Spleen (tissue), 11 donors: ENCODE results near the gene DAD1. TPM values are rescaled to one million over a fixed set of nuclear protein-coding genes. Genes with fewer than 3 reads are reported as not detected.

Experiments used
- DNase-seq: peaks from one replicate; pipeline ENCODE4 v3.0.0-alpha.2; 2020
- H3K27ac ChIP-seq, 8 donors: fragments of 200-600 bp; sonication (generic) in 7 of 8; 1 replicate in 4 of 8; 2 replicates in 4 of 8; pipeline versions ENCODE4 v1.5.0 to v1.8.0; 2016 to 2021; ENCODE audit warnings: inconsistent platforms in 4 of 8, mild to moderate bottlenecking in 4 of 8, moderate library complexity in 1 of 8
- H3K27me3 ChIP-seq, 7 donors: fragments of 200-600 bp; sonication (generic) in 6 of 7; replicated peaks in 1 of 7; 1 replicate in 4 of 7; 2 replicates in 3 of 7; pipeline versions ENCODE4 v1.5.0 to v1.8.0; 2016 to 2021; ENCODE audit warnings: inconsistent platforms in 3 of 7, mild to moderate bottlenecking in 1 of 7
- H3K36me3 ChIP-seq, 6 donors: fragments of 200-600 bp; sonication (generic) in 5 of 6; 1 replicate in 4 of 6; 2 replicates in 2 of 6; pipeline versions ENCODE4 v1.5.0 to v1.8.0; 2016 to 2021; ENCODE audit warnings: inconsistent platforms in 2 of 6
- H3K4me1 ChIP-seq, 6 donors: fragments of 200-600 bp; sonication (generic) in 5 of 6; 1 replicate in 3 of 6; 2 replicates in 3 of 6; pipeline versions ENCODE4 v1.5.0 to v1.8.0; 2016 to 2021; ENCODE audit warnings: inconsistent platforms in 3 of 6
- H3K4me3 ChIP-seq, 8 donors: fragments of 200-600 bp; sonication (generic) in 7 of 8; 1 replicate in 4 of 8; 2 replicates in 4 of 8; pipeline versions ENCODE4 v1.5.0 to v1.8.0; 2016 to 2021; ENCODE audit warnings: inconsistent platforms in 4 of 8, mild to moderate bottlenecking in 4 of 8, moderate library complexity in 2 of 8
- H3K9me3 ChIP-seq, 8 donors: fragments of 200-600 bp; sonication (generic) in 7 of 8; 1 replicate in 4 of 8; 2 replicates in 4 of 8; pipeline versions ENCODE4 v1.5.0 to v1.8.0; 2016 to 2021; ENCODE audit warnings: inconsistent platforms in 4 of 8
- POLR2A ChIP-seq, 3 donors: fragments of 450-650 bp; IDR thresholded peaks; one replicate each; pipeline ENCODE4 v1.5.1; 2017; ENCODE audit warnings: antibody characterized with exemption in 3 of 3, mild to moderate bottlenecking in 1 of 3
- POLR2AphosphoS5 ChIP-seq, 3 donors: sonication (generic); formaldehyde crosslinking; IDR thresholded peaks; one replicate each; pipeline ENCODE4 v1.5.1; 2017; ENCODE audit warnings: antibody characterized with exemption in 3 of 3
- whole genome bisulfite sequencing, 5 donors: extraction: QIAGEN DNeasy Blood & Tissue Kit in 3 of 5; methylation state at CpG; one replicate each; pipeline versions ENCODE4 v1.1.5 to v1.1.7; 2013 to 2018; 5-methylcytosine and 5-hydroxymethylcytosine counted together
- intact Hi-C: fragments of 100-400 bp; cut with DNase I; formaldehyde crosslinking; loops from one replicate; pipeline ENCODE4 v1.15.0; 2023; ENCODE audit warnings: low total_unique reads
- polyA plus RNA-seq, 3 donors: library from polyadenylated mRNA; stranded (reverse); fragments of 200-250 nt; gene quantifications; one replicate each; pipeline ENCODE4 v1.2.1, GENCODE V29; 2013
- total RNA-seq, 7 donors: library from RNA; depleted of rRNA in 3 of 7; stranded (reverse); fragments of >200 nt in 3 of 7; fragmentation: NEBNext Ultra II Directional in 4 of 7; extraction: Animal tissue kit (Norgen Biotek cat#: 25700) in 4 of 7; gene quantifications; one replicate each; pipeline versions ENCODE4 v1.1.0 to v1.2.1, GENCODE V29; 2016 to 2021
- TF ChIP-seq, protein P1 (sequence below), 11 experiments: fragments of 200-600 bp in 7 of 11; fragments of 450-650 bp in 4 of 11; sonication (generic) in 4 of 11; IDR thresholded peaks in 8 of 11; conservative IDR thresholded peaks in 3 of 11; 1 replicate in 7 of 11; 2 replicates in 4 of 11; pipeline versions ENCODE4 v1.4.0 to v1.8.0; 2016 to 2021; ENCODE audit warnings: antibody characterized with exemption in 11 of 11, inconsistent platforms in 4 of 11, mild to moderate bottlenecking in 1 of 11
- donor health status: healthy with polysubstance abuse.
- donor health status: DM: no; HTN: no; CAD: no; lungs with moderate emphysema.
- donor health status: DM: no; HTN: no; CAD: no.
- donor health status: Bipolar disorder and iron deficiency.
- donor health status: healthy.
- donor health status: DM: no; HTN: no; CAD: no.
- donor health status: DM: yes; HTN: yes; CAD: no.

Gene DAD1
- total and polyA plus RNA-seq, 10 donors: 102 to 176 (median 129) TPM

DNA sequence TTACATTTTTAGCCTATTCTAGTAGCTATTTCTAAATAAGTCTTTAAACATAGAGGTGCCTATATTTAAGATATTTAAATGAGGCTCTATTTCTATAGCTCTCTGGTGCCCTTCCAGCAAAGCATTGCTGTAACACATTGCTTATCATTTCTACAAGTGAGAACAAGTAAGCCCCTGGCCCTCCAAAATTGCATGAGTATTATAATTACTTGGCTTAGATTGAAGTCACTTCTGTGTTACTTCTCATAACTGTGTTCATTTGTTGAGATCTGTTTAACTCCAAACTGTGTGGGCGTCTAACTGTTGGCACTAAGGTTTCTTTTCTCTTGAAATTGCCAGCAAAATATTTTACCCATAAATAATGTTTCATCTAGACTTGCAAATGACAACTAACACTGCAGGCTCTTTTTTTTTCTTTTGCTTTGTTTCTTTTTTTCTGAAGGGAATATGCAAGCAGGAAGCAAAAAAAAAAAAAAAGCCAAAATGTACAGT, 66.5 kb downstream of the DAD1 start:
- TF ChIP-seq POLR2A (IDR thresholded peaks at IDR 0.05) (no peak), POLR2AphosphoS5 (IDR thresholded peaks at IDR 0.05) (no peak)
- TF ChIP-seq, protein P1, sequence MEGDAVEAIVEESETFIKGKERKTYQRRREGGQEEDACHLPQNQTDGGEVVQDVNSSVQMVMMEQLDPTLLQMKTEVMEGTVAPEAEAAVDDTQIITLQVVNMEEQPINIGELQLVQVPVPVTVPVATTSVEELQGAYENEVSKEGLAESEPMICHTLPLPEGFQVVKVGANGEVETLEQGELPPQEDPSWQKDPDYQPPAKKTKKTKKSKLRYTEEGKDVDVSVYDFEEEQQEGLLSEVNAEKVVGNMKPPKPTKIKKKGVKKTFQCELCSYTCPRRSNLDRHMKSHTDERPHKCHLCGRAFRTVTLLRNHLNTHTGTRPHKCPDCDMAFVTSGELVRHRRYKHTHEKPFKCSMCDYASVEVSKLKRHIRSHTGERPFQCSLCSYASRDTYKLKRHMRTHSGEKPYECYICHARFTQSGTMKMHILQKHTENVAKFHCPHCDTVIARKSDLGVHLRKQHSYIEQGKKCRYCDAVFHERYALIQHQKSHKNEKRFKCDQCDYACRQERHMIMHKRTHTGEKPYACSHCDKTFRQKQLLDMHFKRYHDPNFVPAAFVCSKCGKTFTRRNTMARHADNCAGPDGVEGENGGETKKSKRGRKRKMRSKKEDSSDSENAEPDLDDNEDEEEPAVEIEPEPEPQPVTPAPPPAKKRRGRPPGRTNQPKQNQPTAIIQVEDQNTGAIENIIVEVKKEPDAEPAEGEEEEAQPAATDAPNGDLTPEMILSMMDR (IDR thresholded peaks at IDR 0.05 in 8 of 11, conservative IDR thresholded peaks at IDR 0.05 in 3 of 11): no peak
- peak overlapping the region in 1 of 8 donors; percentile 51 for H3K4me3 ChIP-seq
- no peak for DNase-seq
- H3K27me3 ChIP-seq: no peaks in the 10 kb centered on the region
- peaks cover 26 to 91% (median 56%) of the 10 kb centered on the region in 6 donors for H3K4me1 ChIP-seq
- peak overlapping the region in 7 of 8 donors; percentile 64 to 90 (median 77) for H3K27ac ChIP-seq
- H3K9me3 ChIP-seq: no peaks in the 10 kb centered on the region
- H3K36me3 ChIP-seq: no peaks in the 10 kb centered on the region
- WGBS, 5 donors: 51 to 78% (median 70%) methylated on average over 1 of the region's 1 CpG
- intact Hi-C loops: no loop called here

GRCh38 chr14:22521449-22522239, 67.4 kb downstream of the DAD1 start:
- Histone ChIP-seq H3K36me3 (no peaks in the 10 kb centered on the region), H3K27me3 (no peaks in the 10 kb centered on the region), H3K9me3 (no peaks in the 10 kb centered on the region), H3K4me1 (peaks cover 33 to 93% (median 63%) of the 10 kb centered on the region in 6 donors), H3K4me3 (peak overlapping the region in 2 of 8 donors; percentile 2 to 51), H3K27ac (peak overlapping the region; percentile 50 to 90 (median 74))
- intact Hi-C loops: no loop called here
- WGBS, 5 donors: 61 to 78% (median 67%) methylated on average over 4 of the region's 4 CpGs
- DNase-seq: no peak
- TF ChIP-seq POLR2AphosphoS5 (IDR thresholded peaks at IDR 0.05) (no peak), POLR2A (IDR thresholded peaks at IDR 0.05) (no peak)
- TF ChIP-seq, protein P1 (IDR thresholded peaks at IDR 0.05 in 8 of 11, conservative IDR thresholded peaks at IDR 0.05 in 3 of 11): no peak

DNA sequence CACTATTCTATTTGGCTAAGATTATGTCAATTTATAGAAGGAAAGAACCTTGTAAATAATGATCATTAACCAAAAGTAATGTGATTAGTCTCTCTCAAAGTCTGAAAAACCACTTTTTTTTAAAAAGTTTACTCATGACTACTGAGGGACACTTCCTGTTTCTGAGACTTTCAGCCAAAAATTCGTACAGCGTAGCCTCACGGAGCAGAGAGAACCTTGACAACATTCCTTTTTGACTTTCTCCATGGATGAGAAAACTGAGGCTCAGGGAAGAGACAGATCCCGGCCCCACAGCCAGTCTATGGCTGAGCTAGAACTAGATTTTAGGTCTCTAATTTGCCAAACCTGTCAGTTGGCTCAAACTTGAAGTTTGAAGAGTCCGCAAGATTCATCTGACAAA, 68.2 kb downstream of the DAD1 start:
- Histone ChIP-seq H3K27me3 (no peaks in the 10 kb centered on the region), H3K27ac (peak overlapping the region; percentile 50 to 90 (median 74)), H3K36me3 (no peaks in the 10 kb centered on the region), H3K4me3 (peak overlapping the region in 3 of 8 donors; percentile 1 to 51 (median 17)), H3K9me3 (no peaks in the 10 kb centered on the region), H3K4me1 (peaks cover 33 to 99% (median 69%) of the 10 kb centered on the region in 6 donors)
- WGBS, 5 donors: 39 to 53% (median 42%) methylated on average over 5 of the region's 5 CpGs
- no peak for DNase-seq
- TF ChIP-seq, protein P1 (IDR thresholded peaks at IDR 0.05 in 8 of 11, conservative IDR thresholded peaks at IDR 0.05 in 3 of 11): no peak
- TF ChIP-seq POLR2AphosphoS5 (IDR thresholded peaks at IDR 0.05) (no peak), POLR2A (IDR thresholded peaks at IDR 0.05) (no peak)
- intact Hi-C loops: no loop called here
